ENCODE measurements around the gene FLOT1. TPM values are rescaled to one million over a fixed set of nuclear protein-coding genes. Genes with fewer than 3 reads are reported as not detected.

Gene FLOT1
- total and polyA plus RNA-seq, 2 of the 4 experiments (the other 2 are of a cell fraction), result 96.2 to 162 TPM

DNA sequence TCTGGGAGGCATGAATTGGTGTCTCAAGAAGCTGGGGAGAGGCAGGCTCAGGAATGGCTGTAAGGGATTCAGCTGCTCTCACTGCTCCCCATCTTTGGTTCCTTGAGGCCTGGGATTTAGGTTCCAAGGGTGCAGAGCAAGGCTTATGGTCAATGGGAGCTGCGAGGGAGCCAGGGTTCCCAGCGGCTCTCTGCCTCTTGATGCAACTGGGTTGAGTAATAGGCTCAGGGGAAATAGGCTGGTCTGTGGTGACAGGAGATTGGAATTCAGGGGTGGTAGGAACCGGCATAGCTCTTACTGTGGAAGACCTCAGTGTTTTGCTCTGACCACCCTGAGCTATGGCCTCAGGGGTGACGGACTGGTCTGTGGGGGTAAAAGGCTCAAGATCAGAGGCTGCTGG lies 38.7 kb downstream of the FLOT1 start:
- H3K4me2 ChIP-seq (ENCODE audit: low read depth, low read length), result no peak overlapping the region
- H2BK15ac ChIP-seq (ENCODE audit: low read depth, low read length), result no peak overlapping the region
- H4K91ac ChIP-seq (ENCODE audit: insufficient read depth, low read depth, low read length), result no peak overlapping the region
- no peak overlapping the region for H2BK20ac ChIP-seq (ENCODE audit: low read depth, low read length)
- H2AK9ac ChIP-seq (replicated peaks; ENCODE audit: low read depth, low read length, poor library complexity), result no peak overlapping the region
- no peak overlapping the region for H4K8ac ChIP-seq (ENCODE audit: low read depth in 2 of 2, low read length in 2 of 2)
- peaks cover 35% of the 10 kb centered on the region for H3K36me3 ChIP-seq (ENCODE audit: control insufficient read depth, insufficient read depth, low read length)
- no peak overlapping the region for H4K5ac ChIP-seq (ENCODE audit: low read depth, low read length)
- H3K4ac ChIP-seq (ENCODE audit: low read depth, low read length), result no peak overlapping the region
- H2BK120ac ChIP-seq (ENCODE audit: low read depth, low read length), result no peak overlapping the region
- no peak overlapping the region for H3K56ac ChIP-seq (ENCODE audit: extremely low read depth, insufficient read depth, low read length)
- ChIA-PET POLR2A (ENCODE audit: unreplicated experiment) (interaction anchor here (0.5 kb wide), 1 partner anchor 24 kb away, joined by 3 read pairs; no protein-coding TSS in a partner anchor), CTCF (no interaction called here)
- no peak overlapping the region for H2AFZ ChIP-seq (replicated peaks; ENCODE audit: low read length, poor library complexity)
- TF ChIP-seq RFX5 (IDR thresholded peaks at IDR 0.05; ENCODE audit: low read depth, low read length) (no peak), NFE2L2 (IDR thresholded peaks at IDR 0.05; ENCODE audit: low read depth, low read length) (no peak), BHLHE40 (IDR thresholded peaks at IDR 0.05; ENCODE audit: low read depth, low read length) (no peak), RAD21 (IDR thresholded peaks at IDR 0.05; ENCODE audit: low read length) (no peak)
- no peaks in the 10 kb centered on the region for H3K79me1 ChIP-seq (ENCODE audit: low read depth in 1 of 2, low read length in 2 of 2)
- dilution Hi-C loops (cut with HindIII; ENCODE audit: low sequenced_read_pairs, unreplicated experiment) (no loop called here), in situ Hi-C loops (cut with MboI; ENCODE audit: low sequenced_read_pairs) (no loop called here), intact Hi-C loops (cut with micrococcal nuclease) (no loop called here)
- H2BK5ac ChIP-seq (ENCODE audit: low read depth, low read length, poor library complexity, severe bottlenecking), result no peak overlapping the region
- ATAC-seq (ENCODE audit: low read depth), result no peak
- DNase-seq, result no peak
- H3K9me1 ChIP-seq (ENCODE audit: insufficient read depth, low read length), result no peaks in the 10 kb centered on the region; the same call in 1 of the 2 replicates
- no TSS peak for BruUV-seq (replicated peaks)
- H3K14ac ChIP-seq (replicated peaks; ENCODE audit: low read depth, low read length), result no peak overlapping the region
- WGBS, 2 experiments (ENCODE audit: extremely low coverage in 2 of 2, insufficient read length in 1 of 2), result 100% methylated on average over 3 of the region's 4 CpGs; no CpG with 5 or more reads in 1 of the 2 experiments
- no peaks in the 10 kb centered on the region for H3K27me3 ChIP-seq (ENCODE audit: control insufficient read depth, insufficient read depth, low read length)
- no peak overlapping the region for H3K27ac ChIP-seq (ENCODE audit: insufficient read depth, low read length)
- H3K9ac ChIP-seq (ENCODE audit: low read depth, low read length), result no peak overlapping the region
- no peaks in the 10 kb centered on the region for H3K4me1 ChIP-seq (ENCODE audit: control insufficient read depth, insufficient read depth, low read length)
- no peaks in the 10 kb centered on the region for H3K9me3 ChIP-seq (ENCODE audit: control insufficient read depth, insufficient read depth, low read length)
- H3K23ac ChIP-seq (ENCODE audit: low read depth, low read length), result no peak overlapping the region
- H2AK5ac ChIP-seq (ENCODE audit: low read depth, low read length), result no peak overlapping the region
- no peaks in the 10 kb centered on the region for H4K20me1 ChIP-seq (ENCODE audit: insufficient read depth, low read length)
- no peak overlapping the region for H3K18ac ChIP-seq (ENCODE audit: low read depth, low read length)
- H3K4me3 ChIP-seq (ENCODE audit: insufficient read depth, low read depth, low read length), result no peak overlapping the region
